Measurements from ENCODE around the gene GADD45G.

DNA sequence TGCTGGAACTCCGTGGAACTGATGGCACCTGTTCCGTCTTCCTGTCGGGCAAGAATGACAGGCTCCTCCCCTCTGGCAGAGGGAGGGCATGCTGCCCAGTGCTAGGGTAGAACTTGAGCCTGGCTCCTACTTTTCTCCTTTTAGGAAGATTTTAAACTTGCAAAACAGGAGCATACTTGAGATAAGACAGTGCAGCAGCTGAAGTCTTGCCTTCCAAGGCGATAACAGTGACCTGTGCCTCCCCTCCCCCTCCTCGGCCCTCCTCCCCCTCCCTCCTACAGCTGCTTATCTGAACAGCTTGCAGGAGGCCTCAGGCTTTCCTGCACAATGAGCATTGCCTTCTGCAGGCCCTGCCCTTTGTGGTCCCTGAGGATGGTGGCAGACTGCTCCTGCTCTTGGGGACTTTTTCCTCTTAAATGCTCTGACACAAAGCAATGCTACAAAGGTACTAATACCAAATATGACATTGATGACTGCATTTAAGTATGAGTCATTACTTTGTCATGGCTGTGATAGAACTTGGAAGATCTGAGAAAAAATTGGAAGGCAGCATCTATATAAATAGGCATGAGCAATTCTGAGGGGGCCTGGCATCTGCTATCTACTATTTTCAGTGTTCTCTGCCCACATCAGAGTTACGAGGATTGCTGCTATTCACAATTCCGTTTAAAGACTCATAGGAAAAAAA is 2.0 kb downstream of the GADD45G start:
- TF ChIP-seq EZH2 (IDR thresholded peaks at IDR 0.05): no peak
- no peak for TF ChIP-seq POLR2AphosphoS5 (IDR thresholded peaks at IDR 0.05; ENCODE audit: borderline replicate concordance, low read depth, low read length)
- TF ChIP-seq FOXP2 (optimal IDR thresholded peaks at IDR 0.05; ENCODE audit: control extremely low read depth, extremely low read length, insufficient read depth): no peak
